Osteocyte (in vitro differentiated cells): ENCODE data around the gene GRAMD1B. TPM values are rescaled to one million over a fixed set of nuclear protein-coding genes. Genes with fewer than 3 reads are reported as not detected.

ENCODE experiments used
- DNase-seq: peaks from one replicate; pipeline ENCODE4 v3.0.0; 2021; ENCODE audit warnings: mixed read lengths; ENCODE audit not compliant: unreplicated experiment; ENCODE audit errors: extremely low spot score
- H3K27ac Mint-ChIP-seq: one replicate; pipeline ENCODE4 v1.8.0; 2021; ENCODE audit warnings: mild to moderate bottlenecking, mixed read lengths; ENCODE audit not compliant: unreplicated experiment
- H3K27me3 Mint-ChIP-seq: one replicate; pipeline ENCODE4 v1.8.0; 2021; ENCODE audit warnings: mixed read lengths; ENCODE audit not compliant: unreplicated experiment
- H3K36me3 Mint-ChIP-seq: one replicate; pipeline ENCODE4 v1.8.0; 2021; ENCODE audit warnings: mixed read lengths; ENCODE audit not compliant: unreplicated experiment
- H3K4me1 Mint-ChIP-seq: one replicate; pipeline ENCODE4 v1.8.0; 2021; ENCODE audit warnings: mixed read lengths; ENCODE audit not compliant: unreplicated experiment
- H3K4me3 Mint-ChIP-seq: one replicate; pipeline ENCODE4 v1.8.0; 2021; ENCODE audit warnings: mild to moderate bottlenecking, moderate library complexity, mixed read lengths; ENCODE audit not compliant: unreplicated experiment
- H3K9me3 Mint-ChIP-seq: one replicate; pipeline ENCODE4 v1.8.0; 2021; ENCODE audit warnings: mixed read lengths; ENCODE audit not compliant: unreplicated experiment
- CTCF ChIP-seq: fragments of 200-600 bp; sonication (generic); IDR thresholded peaks from 2 replicates; pipeline ENCODE4 v1.5.0; 2021; ENCODE audit warnings: antibody characterized with exemption, mild to moderate bottlenecking, moderate library complexity
- total RNA-seq: library from RNA; stranded (reverse); gene quantifications from 2 replicates; pipeline ENCODE4 v1.2.1, GENCODE V29; 2021

The GRAMD1B gene
- total RNA-seq, 1 donor from 2014 or later = 1.9 TPM

- H3K9me3 Mint-ChIP-seq = no peaks in the 10 kb centered on the region
- no peaks in the 10 kb centered on the region for H3K36me3 Mint-ChIP-seq
- H3K27me3 Mint-ChIP-seq = peaks cover 13% of the 10 kb centered on the region
- DNase-seq = no peak
- no peak for TF ChIP-seq CTCF
- no peak overlapping the region for H3K4me3 Mint-ChIP-seq
- no peak overlapping the region for H3K27ac Mint-ChIP-seq
- peaks cover 4% of the 10 kb centered on the region for H3K4me1 Mint-ChIP-seq
These were observed 153.0 kb downstream of the GRAMD1B start for GRCh38 chr11:123582992-123583504.

- no peak overlapping the region for H3K4me3 Mint-ChIP-seq
- no peak for TF ChIP-seq CTCF
These were observed 154.1 kb downstream of the GRAMD1B start for GRCh38 chr11:123584186-123584585.

GRCh38 chr11:123584737-123585136, 154.7 kb downstream of the GRAMD1B start:
- Mint-ChIP-seq H3K27ac (no peak overlapping the region), H3K9me3 (no peaks in the 10 kb centered on the region), H3K4me1 (peaks cover 4% of the 10 kb centered on the region), H3K36me3 (no peaks in the 10 kb centered on the region), H3K27me3 (peaks cover 13% of the 10 kb centered on the region), H3K4me3 (no peak overlapping the region)
- no peak for DNase-seq
- no peak for TF ChIP-seq CTCF

More at GRCh38 chr11:123584186-123584585, 154.1 kb downstream of the GRAMD1B start:
- no peaks in the 10 kb centered on the region for H3K36me3 Mint-ChIP-seq
- no peak for DNase-seq
- no peak overlapping the region for H3K27ac Mint-ChIP-seq
- H3K9me3 Mint-ChIP-seq = no peaks in the 10 kb centered on the region
- peaks cover 4% of the 10 kb centered on the region for H3K4me1 Mint-ChIP-seq
- H3K27me3 Mint-ChIP-seq = peaks cover 13% of the 10 kb centered on the region

GRCh38 chr11:123585206-123585605, 155.1 kb downstream of the GRAMD1B start:
- Mint-ChIP-seq H3K4me1 (peaks cover 4% of the 10 kb centered on the region), H3K4me3 (no peak overlapping the region), H3K36me3 (no peaks in the 10 kb centered on the region), H3K27me3 (peaks cover 13% of the 10 kb centered on the region), H3K27ac (no peak overlapping the region), H3K9me3 (no peaks in the 10 kb centered on the region)
- DNase-seq = no peak
- TF ChIP-seq CTCF = no peak

- TF ChIP-seq CTCF = no peak
- H3K9me3 Mint-ChIP-seq = no peaks in the 10 kb centered on the region
- DNase-seq = no peak
- H3K4me1 Mint-ChIP-seq = peaks cover 1% of the 10 kb centered on the region
- no peak overlapping the region for H3K27ac Mint-ChIP-seq
- no peak overlapping the region for H3K4me3 Mint-ChIP-seq
- no peaks in the 10 kb centered on the region for H3K36me3 Mint-ChIP-seq
- H3K27me3 Mint-ChIP-seq = peaks cover 9% of the 10 kb centered on the region
These were observed 155.6 kb downstream of the GRAMD1B start for GRCh38 chr11:123585706-123586105.
